OCI-LY1 (cell line): ENCODE data around the gene PIWIL4.

Experiments
- CTCF ChIP-seq: fragments of 200-600 bp; sonication (generic), shearing (Covaris generic); IDR thresholded peaks from 2 replicates; pipeline ENCODE4 v1.5.1; 2017; ENCODE audit warnings: mild to moderate bottlenecking, antibody characterized with exemption, low read length, moderate library complexity, mixed read lengths
- EZH2 ChIP-seq: fragments of 200-600 bp; sonication (generic), shearing (Covaris generic); IDR thresholded peaks from 2 replicates; pipeline ENCODE4 v1.8.0; 2017; ENCODE audit warnings: borderline replicate concordance, mixed run types, mild to moderate bottlenecking, antibody characterized with exemption, low read length, moderate library complexity, mixed read lengths

GRCh38 chr11:94647926-94648325, 80.8 kb downstream of the PIWIL4 start:
- TF ChIP-seq CTCF (no peak), EZH2 (no peak)
